H1 (cell line): Measurements from ENCODE around the gene ETNPPL. TPM values are rescaled to one million over a fixed set of nuclear protein-coding genes. Genes with fewer than 3 reads are reported as not detected.

Source experiments
- CTCF ChIA-PET: fragments of 300-600 bp; sonication (Branson Sonifier 250); formaldehyde crosslinking; loops from one replicate; lab custom pipeline; 2021; ENCODE audit not compliant: partially characterized antibody; lab: Charles Lee
- POLR2A ChIA-PET: fragments of 300-600 bp; sonication (Branson Sonifier 250); formaldehyde crosslinking; loops from one replicate; lab custom pipeline; 2021; ENCODE audit warnings: inconsistent platforms; ENCODE audit not compliant: partially characterized antibody; lab: Charles Lee
- DNase-seq, 2 experiments: peaks; one replicate each; pipeline versions ENCODE4 v3.0.0 to v3.0.0-alpha.2; 2010 to 2022; ENCODE audit warnings: low spot score in 2 of 2, low read depth in 1 of 2, mixed read lengths in 1 of 2
- FAIRE-seq: peaks from 2 replicates; lab custom pipeline; 2011; peaks lifted over from hg19 to GRCh38; lab: Jason Lieb, UNC
- H2AFZ ChIP-seq: 2 replicates; pipeline ENCODE4 v1.8.1; 2012; ENCODE audit warnings: low read length, inconsistent platforms
- H2AK5ac ChIP-seq: 2 replicates; pipeline ENCODE4 v1.6.1; 2013; ENCODE audit warnings: low read depth, low read length
- H2BK120ac ChIP-seq: replicated peaks from 2 replicates; pipeline ENCODE3; 2013; ENCODE audit warnings: low read depth, low read length, inconsistent platforms
- H2BK12ac ChIP-seq: 2 replicates; pipeline ENCODE4 v1.6.1; 2013; ENCODE audit warnings: low read depth, low read length
- H2BK15ac ChIP-seq: 2 replicates; pipeline ENCODE4 v1.6.1; 2013; ENCODE audit warnings: low read length
- H2BK20ac ChIP-seq: 2 replicates; pipeline ENCODE4 v1.6.1; 2013; ENCODE audit warnings: low read length
- H2BK5ac ChIP-seq: 2 replicates; pipeline ENCODE4 v1.6.1; 2013; ENCODE audit warnings: low read depth, low read length
- H3K14ac ChIP-seq: 2 replicates; pipeline ENCODE4 v1.6.1; 2013; ENCODE audit warnings: inconsistent platforms; ENCODE audit not compliant: insufficient read length
- H3K18ac ChIP-seq: 2 replicates; pipeline ENCODE4 v1.6.1; 2013; ENCODE audit warnings: low read length; ENCODE audit errors: extremely low read depth
- H3K23ac ChIP-seq: 2 replicates; pipeline ENCODE4 v1.6.1; 2013; ENCODE audit warnings: inconsistent platforms; ENCODE audit not compliant: insufficient read length
- H3K23me2 ChIP-seq: 2 replicates; pipeline ENCODE4 v1.6.1; 2013; ENCODE audit warnings: low read depth, low read length
- H3K27ac ChIP-seq: 2 replicates; pipeline ENCODE4 v1.6.1; 2011; ENCODE audit warnings: low read depth, low read length, inconsistent platforms
- H3K27me3 ChIP-seq, 4 experiments: replicated peaks in 1 of 4; 1 replicate in 1 of 4; 2 replicates in 3 of 4; pipeline versions ENCODE4 v1.6.1 to v1.8.1; 2011 to 2013; ENCODE audit warnings: low read length in 3 of 4, mild to moderate bottlenecking in 3 of 4, inconsistent platforms in 2 of 4, mixed read lengths in 2 of 4, moderate library complexity in 1 of 4; ENCODE audit not compliant: control insufficient read depth in 3 of 4, insufficient read depth in 3 of 4; ENCODE audit errors: extremely low read depth in 1 of 4
- H3K36me3 ChIP-seq, 4 experiments: 2 replicates each; pipeline versions ENCODE4 v1.6.1 to v1.8.1; 2011 to 2013; ENCODE audit warnings: mild to moderate bottlenecking in 4 of 4, low read length in 3 of 4, moderate library complexity in 2 of 4, control low read depth in 1 of 4, inconsistent platforms in 1 of 4; ENCODE audit not compliant: insufficient read depth in 4 of 4, control insufficient read depth in 2 of 4
- H3K4ac ChIP-seq: replicated peaks from 2 replicates; pipeline ENCODE3; 2013; ENCODE audit warnings: low read length, low read depth, mixed read lengths, inconsistent platforms; ENCODE audit not compliant: insufficient read length
- H3K4me1 ChIP-seq, 4 experiments: replicated peaks in 1 of 4; 1 replicate in 1 of 4; 2 replicates in 3 of 4; pipeline versions ENCODE4 v1.6.1 to v1.8.1; 2011 to 2013; ENCODE audit warnings: low read length in 3 of 4, inconsistent platforms in 2 of 4, mixed read lengths in 1 of 4; ENCODE audit not compliant: insufficient read depth in 4 of 4, control insufficient read depth in 3 of 4
- H3K4me2 ChIP-seq, 2 experiments: 2 replicates each; pipeline versions ENCODE4 v1.6.1 to v1.8.1; 2011 to 2013; ENCODE audit warnings: low read depth in 2 of 2, low read length in 2 of 2, control low read depth in 1 of 2, inconsistent platforms in 1 of 2, mild to moderate bottlenecking in 1 of 2; ENCODE audit not compliant: insufficient read depth in 1 of 2
- H3K4me3 ChIP-seq, 4 experiments: fragments of 200-600, 300-600 bp in 1 of 4; sonication (generic), shearing (Covaris generic), sonication (Bioruptor Twin) in 1 of 4; 2 replicates each; pipeline versions ENCODE4 v1.5.1 to v1.8.1; 2011 to 2016; ENCODE audit warnings: low read length in 4 of 4, low read depth in 3 of 4, control low read depth in 2 of 4, inconsistent platforms in 2 of 4, mild to moderate bottlenecking in 2 of 4, mixed read lengths in 1 of 4, moderate library complexity in 1 of 4; ENCODE audit not compliant: insufficient read depth in 2 of 4; ENCODE audit errors: extremely low read depth in 1 of 4
- H3K56ac ChIP-seq: replicated peaks from 2 replicates; pipeline ENCODE3; 2013; ENCODE audit warnings: low read depth, mild to moderate bottlenecking, mixed read lengths, low read length, inconsistent platforms; ENCODE audit not compliant: insufficient read length
- H3K79me1 ChIP-seq: 2 replicates; pipeline ENCODE4 v1.6.1; 2013; ENCODE audit warnings: low read depth, low read length, control low read depth
- H3K79me2 ChIP-seq, 2 experiments: 2 replicates each; pipeline versions ENCODE4 v1.6.1 to v1.8.1; 2012 to 2013; ENCODE audit warnings: low read length in 2 of 2, mild to moderate bottlenecking in 2 of 2, inconsistent platforms in 1 of 2; ENCODE audit not compliant: insufficient read depth in 2 of 2, control insufficient read depth in 1 of 2
- H3K9ac ChIP-seq, 4 experiments: replicated peaks in 1 of 4; 1 replicate in 1 of 4; 2 replicates in 3 of 4; pipeline versions ENCODE4 v1.6.1 to v1.8.1; 2011 to 2013; ENCODE audit warnings: low read depth in 3 of 4, low read length in 3 of 4, control low read depth in 2 of 4, mild to moderate bottlenecking in 2 of 4, moderate library complexity in 2 of 4, inconsistent platforms in 1 of 4; ENCODE audit errors: extremely low read depth in 1 of 4
- H3K9me3 ChIP-seq, 2 experiments: 2 replicates each; pipeline versions ENCODE4 v1.6.1 to v1.8.1; 2012 to 2013; ENCODE audit warnings: mild to moderate bottlenecking in 2 of 2, moderate library complexity in 2 of 2, control low read depth in 1 of 2, inconsistent platforms in 1 of 2, low read depth in 1 of 2, low read length in 1 of 2, mixed read lengths in 1 of 2; ENCODE audit not compliant: insufficient read depth in 2 of 2
- H4K20me1 ChIP-seq, 2 experiments: replicated peaks in 1 of 2; 2 replicates each; pipeline versions ENCODE3 to v1.8.1; 2011 to 2013; ENCODE audit warnings: inconsistent platforms in 2 of 2, low read length in 2 of 2, mild to moderate bottlenecking in 1 of 2; ENCODE audit not compliant: insufficient read depth in 2 of 2, control insufficient read depth in 1 of 2
- H4K5ac ChIP-seq: 2 replicates; pipeline ENCODE4 v1.6.1; 2013; ENCODE audit warnings: low read length, low read depth, mixed read lengths, inconsistent platforms; ENCODE audit not compliant: insufficient read length
- H4K8ac ChIP-seq: 2 replicates; pipeline ENCODE4 v1.8.0; 2013; ENCODE audit warnings: mild to moderate bottlenecking, moderate library complexity, low read length, inconsistent platforms; ENCODE audit not compliant: insufficient read depth; ENCODE audit errors: extremely low read depth
- H4K91ac ChIP-seq: replicated peaks from 2 replicates; pipeline ENCODE3; 2013; ENCODE audit warnings: low read length, mixed read lengths, inconsistent platforms; ENCODE audit not compliant: insufficient read length
- BRCA1 ChIP-seq: IDR thresholded peaks from 2 replicates; pipeline ENCODE4 v1.6.1; 2012; ENCODE audit warnings: low read depth, low read length, improper control_type of control experiment
- MAFK ChIP-seq: IDR thresholded peaks from 2 replicates; pipeline ENCODE4 v1.6.1; 2012; ENCODE audit warnings: low read depth, mild to moderate bottlenecking, improper control_type of control experiment, low read length
- POLR2AphosphoS5 ChIP-seq: IDR thresholded peaks from 2 replicates; pipeline ENCODE4 v1.6.1; 2011; ENCODE audit warnings: low read depth, low read length
- RNF2 ChIP-seq: fragments of 200-900, 300-1000 bp; sonication (generic); IDR thresholded peaks from 2 replicates; pipeline ENCODE4 v1.7.1; 2016; ENCODE audit warnings: borderline replicate concordance, low read depth, mild to moderate bottlenecking, antibody characterized with exemption, low read length; ENCODE audit not compliant: poor library complexity, severe bottlenecking; ENCODE audit errors: missing control alignments
- SAP30 ChIP-seq: fragments of 300-600 bp; sonication (generic); IDR thresholded peaks from 2 replicates; pipeline ENCODE4 v1.7.1; 2012; ENCODE audit warnings: low read length, moderate library complexity, mild to moderate bottlenecking, inconsistent platforms; ENCODE audit not compliant: insufficient read depth, insufficient replicate concordance
- SRF ChIP-seq: IDR thresholded peaks from 2 replicates; pipeline ENCODE4 v1.6.1; 2011; ENCODE audit warnings: mild to moderate bottlenecking, low read depth, low read length, moderate library complexity
- polyA plus RNA-seq, 7 experiments: library from polyadenylated mRNA; depleted of rRNA in 3 of 7; stranded (reverse) in 5 of 7; unstranded in 2 of 7; fragments of >200 nt in 5 of 7; fragments of 200-250 nt in 2 of 7; gene quantifications; 1 replicate in 5 of 7; 2 replicates in 1 of 7; 4 replicates in 1 of 7; pipeline versions ENCODE4 v1.2.1 to v1.2.3, GENCODE V29; 2011 to 2013; ENCODE audit warnings: missing spikeins in 2 of 7, mixed read lengths in 2 of 7
- total RNA-seq: library from RNA; stranded (reverse); fragmentation: NEBNext Ultra II Directional; extraction: Animal tissue kit (Norgen Biotek cat#: 25700); gene quantifications from 2 replicates; pipeline ENCODE4 v1.2.1, GENCODE V29; 2021

The ETNPPL gene
- total and polyA plus RNA-seq, 2 of the 8 experiments (the other 6 are each of a cell fraction or from before 2014, with no cell fraction given): 0.80 to 2.5 TPM

DNA sequence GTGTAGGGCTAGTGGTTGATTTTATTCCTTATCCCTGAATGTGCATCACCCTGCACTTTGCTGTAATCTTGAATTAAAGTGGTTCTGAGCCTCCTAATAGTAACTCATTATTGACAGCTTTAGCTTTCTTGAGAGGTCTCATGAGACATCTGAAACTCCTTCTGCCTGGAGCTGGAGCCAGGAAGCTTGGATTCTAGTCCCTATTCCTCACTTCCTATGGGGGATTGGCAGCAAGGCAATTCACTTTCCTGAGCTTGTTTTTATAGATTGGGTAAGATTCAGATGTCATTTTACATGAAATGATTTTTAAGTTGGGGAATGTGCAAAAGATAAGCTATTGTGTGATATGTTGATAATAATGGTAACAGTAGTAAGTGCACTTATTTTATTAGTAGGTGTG is 17.1 kb upstream of the ETNPPL start:
- Histone ChIP-seq H3K36me3 (no peaks in the 10 kb centered on the region), H3K27ac (no peak overlapping the region), H2AK5ac (no peak overlapping the region), H3K18ac (no peak overlapping the region), H3K4ac (no peak overlapping the region), H3K23ac (no peak overlapping the region), H3K9me3 (no peaks in the 10 kb centered on the region), H3K9ac (no peak overlapping the region), H3K56ac (no peak overlapping the region), H2AFZ (no peak overlapping the region), H2BK5ac (no peak overlapping the region), H3K14ac (no peak overlapping the region), H3K23me2 (no peaks in the 10 kb centered on the region), H3K79me1 (no peaks in the 10 kb centered on the region), H3K27me3 (no peaks in the 10 kb centered on the region), H4K20me1 (no peaks in the 10 kb centered on the region), H4K8ac (no peak overlapping the region), H4K91ac (no peak overlapping the region), H3K4me1 (no peaks in the 10 kb centered on the region), H4K5ac (no peak overlapping the region), H3K79me2 (no peaks in the 10 kb centered on the region), H2BK12ac (no peak overlapping the region), H3K4me2 (no peak overlapping the region), H3K4me3 (no peak overlapping the region), H2BK20ac (no peak overlapping the region), H2BK120ac (no peak overlapping the region), H2BK15ac (no peak overlapping the region)
- no peak for DNase-seq
- POLR2A ChIA-PET: no interaction called here
- FAIRE-seq: no peak
- CTCF ChIA-PET: interaction anchor here (0.7 to 1.4 kb wide), 4 partner anchors 19 to 137 kb away, joined by 3 to 4 read pairs (median 3); no protein-coding TSS in a partner anchor
- TF ChIP-seq BRCA1 (no peak), SRF (no peak), POLR2AphosphoS5 (no peak), MAFK (no peak), SAP30 (no peak), RNF2 (no peak)
